ENCODE results near the gene COL4A6.

The COL4A6 gene

DNA sequence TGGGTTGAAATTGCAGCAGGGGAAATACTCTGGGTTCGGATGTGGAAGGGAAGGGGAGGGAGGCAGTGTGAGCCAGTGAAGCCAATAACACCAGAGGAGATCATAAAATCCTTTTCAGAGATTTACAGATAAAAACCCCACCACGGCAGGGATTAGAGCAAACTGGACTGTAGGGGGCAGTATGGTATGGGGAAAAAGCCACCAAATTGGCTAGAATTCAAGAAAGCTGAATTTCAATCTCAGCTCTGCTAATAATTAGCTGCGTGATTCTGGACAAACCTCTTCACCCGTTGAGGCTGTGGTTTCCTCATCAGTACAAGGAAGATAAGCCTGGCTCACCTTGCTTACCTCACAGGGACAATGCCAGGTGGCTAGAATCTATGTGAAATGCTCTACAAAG lies 238.5 kb downstream of the COL4A6 start:
- DNase-seq: no peak

DNA sequence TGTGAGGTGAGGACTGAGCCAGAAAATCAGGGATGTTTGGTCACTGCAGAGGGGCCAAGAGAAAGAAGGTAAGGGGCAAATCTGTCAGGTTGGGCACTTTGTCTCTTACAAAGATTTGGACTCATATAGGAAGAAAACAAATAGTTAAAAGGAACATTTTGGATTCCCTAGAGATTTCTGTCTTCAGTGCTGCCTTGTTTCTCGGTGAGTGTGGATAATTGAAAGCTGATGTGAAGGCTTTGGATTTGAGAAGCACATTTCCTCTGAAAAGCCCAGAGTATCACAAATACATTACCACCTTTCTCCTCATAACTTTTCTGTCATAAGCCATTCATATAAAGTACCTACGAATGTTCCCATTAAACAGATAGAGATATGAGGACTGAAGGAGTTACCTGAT lies 239.2 kb downstream of the COL4A6 start:
- DNase-seq: no peak

DNA sequence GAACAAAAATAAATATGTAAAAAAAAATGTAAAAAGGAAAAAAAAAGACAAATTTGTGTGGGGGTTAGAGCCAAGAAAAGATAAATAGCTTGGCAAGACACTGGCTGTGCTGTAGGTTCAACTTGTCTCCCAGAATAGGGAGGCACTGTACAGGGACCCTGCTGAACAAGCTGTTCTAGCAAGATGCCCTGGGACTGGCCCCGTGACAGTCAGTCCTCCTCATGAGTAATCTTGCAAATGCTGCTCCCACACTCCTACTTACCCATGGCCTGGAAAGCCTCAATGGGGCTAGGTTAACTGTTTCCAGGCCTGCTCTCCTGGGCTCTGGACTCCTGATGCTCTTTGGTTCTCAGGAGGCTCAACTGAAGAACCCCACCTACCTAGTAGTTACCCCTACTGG lies 239.8 kb downstream of the COL4A6 start:
- no peak for DNase-seq

DNA sequence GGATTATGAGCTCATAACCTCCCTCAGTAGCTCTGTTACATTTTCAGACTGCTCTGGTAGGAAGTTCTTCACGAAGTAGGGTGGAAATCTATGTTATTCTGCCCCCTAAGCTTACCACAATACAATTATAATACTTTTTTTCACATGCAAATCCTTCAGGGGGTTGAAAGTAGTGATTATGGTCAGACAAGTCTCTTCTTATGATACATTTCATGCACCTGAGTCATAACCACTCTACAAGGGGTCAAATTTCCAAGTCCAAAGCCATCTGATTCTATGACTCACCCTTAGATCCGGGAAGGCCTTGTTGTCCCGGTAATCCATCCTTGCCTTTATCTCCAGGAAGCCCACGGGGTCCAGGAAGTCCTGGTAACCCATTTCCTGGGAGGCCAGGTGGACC lies 251.4 kb downstream of the COL4A6 start:
- DNase-seq: no peak

DNA sequence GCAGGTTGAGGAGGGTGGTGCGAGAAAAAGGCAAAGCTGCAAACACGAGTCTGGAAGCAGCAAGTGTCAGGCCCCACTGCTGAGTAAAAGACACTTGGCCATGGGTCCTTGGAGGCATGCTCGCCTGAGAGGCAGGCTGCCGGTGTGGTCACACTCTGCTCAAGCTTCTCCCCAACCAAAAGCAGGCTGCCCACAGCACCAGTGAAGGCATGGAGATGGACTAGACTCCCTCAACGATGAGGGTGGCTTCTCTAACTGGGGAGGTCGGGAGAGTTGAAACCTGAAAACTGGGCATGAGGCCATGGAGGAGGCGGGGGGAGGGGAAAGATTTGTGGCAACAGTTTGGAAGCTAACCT lies 260.1 kb downstream of the COL4A6 start:
- no peak for DNase-seq

DNA sequence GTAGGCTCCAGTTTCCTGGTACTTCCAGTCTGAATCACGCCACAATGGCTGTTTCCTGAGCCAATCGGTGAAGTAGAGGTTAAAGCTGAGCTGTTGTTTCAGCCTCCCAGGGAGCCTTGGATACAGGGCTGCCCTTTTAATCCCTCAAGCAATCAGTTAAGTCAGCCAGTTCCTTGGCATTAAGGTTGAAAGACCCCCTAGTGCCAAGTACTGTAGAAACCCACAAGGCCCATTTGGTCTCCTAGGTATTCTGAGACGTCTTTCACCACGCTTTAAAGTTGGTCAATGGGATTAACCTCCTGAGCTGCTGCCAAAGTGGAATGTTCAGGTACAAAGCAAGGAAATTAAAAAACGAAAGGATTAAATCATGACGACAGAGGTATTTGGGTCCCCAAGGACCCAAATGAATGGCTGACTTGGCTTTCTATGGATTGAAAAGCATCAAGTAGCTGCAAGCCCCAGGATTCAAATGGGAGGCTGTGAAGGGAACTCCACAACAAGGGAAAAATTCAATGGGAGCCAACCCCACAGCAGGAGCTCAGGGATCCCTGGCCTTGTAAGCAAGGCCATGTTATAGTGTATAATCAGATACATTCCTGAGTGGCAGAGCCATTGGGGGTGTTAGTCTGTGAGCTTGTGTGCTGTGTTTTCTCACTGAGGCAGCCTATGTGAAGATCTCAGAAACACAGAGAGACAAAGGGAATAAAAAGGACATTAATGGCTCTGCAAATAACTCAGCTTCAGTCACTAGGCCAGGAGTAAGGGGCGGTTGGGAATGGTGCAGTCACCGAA lies 260.7 kb downstream of the COL4A6 start:
- no peak for DNase-seq

DNA sequence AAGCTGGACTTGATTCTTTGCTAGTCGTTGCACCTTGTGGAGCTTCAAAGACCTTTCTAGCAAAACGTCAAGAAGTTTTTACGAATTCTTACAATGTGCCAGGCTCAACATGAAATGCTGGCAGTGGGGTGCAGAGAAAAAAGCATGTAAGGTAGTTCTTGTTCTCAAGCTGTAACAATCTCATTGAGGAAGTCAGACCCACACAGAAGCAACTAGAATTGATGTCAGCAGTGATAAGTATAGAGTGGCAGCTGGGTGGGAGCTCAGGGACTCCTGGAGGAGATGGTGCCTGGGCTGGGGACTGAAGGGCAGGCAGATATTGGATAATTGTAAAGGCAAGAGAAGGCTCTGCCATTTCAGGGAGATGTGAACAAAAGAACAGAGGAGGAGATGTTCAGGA lies 264.3 kb downstream of the COL4A6 start:
- DNase-seq: no peak

DNA sequence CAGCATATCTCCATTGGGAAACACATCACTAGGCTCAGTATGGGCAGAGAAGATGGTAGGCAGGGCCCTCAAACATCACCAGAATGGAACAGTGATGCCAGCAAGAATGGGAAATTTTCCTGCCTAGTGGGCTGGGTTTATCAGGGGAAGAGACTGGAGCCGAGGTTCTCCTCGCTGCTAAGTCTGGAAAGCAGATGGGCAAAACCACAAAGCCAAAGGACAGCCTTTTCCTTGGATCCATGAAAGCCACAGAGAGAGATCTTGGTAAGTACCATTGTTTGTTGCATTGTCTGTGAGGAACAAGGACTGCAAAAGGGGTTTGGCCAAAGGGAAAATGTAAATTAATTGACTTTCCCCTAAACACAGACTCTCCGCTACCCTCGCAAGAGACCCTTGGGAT lies 266.6 kb downstream of the COL4A6 start:
- DNase-seq: no peak

DNA sequence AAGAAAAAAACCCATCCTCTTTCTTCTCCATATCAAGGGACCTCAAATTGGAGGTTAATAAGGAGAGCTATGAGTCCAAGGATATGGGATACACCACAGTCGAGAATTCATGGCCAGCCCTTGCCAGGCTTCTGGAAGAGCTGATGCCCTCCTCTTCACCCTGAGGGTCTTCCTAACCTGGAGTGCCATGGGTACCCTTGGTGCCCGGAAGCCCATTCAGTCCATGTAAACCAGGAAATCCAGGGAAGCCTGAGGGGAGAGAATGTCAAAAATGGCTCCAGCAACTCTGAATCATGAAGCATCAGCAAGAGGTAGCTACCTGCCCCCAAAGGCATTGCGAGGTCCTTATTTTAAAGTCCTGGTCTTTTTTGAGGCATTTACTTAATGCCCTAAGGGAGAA lies 268.5 kb downstream of the COL4A6 start:
- DNase-seq: no peak

DNA sequence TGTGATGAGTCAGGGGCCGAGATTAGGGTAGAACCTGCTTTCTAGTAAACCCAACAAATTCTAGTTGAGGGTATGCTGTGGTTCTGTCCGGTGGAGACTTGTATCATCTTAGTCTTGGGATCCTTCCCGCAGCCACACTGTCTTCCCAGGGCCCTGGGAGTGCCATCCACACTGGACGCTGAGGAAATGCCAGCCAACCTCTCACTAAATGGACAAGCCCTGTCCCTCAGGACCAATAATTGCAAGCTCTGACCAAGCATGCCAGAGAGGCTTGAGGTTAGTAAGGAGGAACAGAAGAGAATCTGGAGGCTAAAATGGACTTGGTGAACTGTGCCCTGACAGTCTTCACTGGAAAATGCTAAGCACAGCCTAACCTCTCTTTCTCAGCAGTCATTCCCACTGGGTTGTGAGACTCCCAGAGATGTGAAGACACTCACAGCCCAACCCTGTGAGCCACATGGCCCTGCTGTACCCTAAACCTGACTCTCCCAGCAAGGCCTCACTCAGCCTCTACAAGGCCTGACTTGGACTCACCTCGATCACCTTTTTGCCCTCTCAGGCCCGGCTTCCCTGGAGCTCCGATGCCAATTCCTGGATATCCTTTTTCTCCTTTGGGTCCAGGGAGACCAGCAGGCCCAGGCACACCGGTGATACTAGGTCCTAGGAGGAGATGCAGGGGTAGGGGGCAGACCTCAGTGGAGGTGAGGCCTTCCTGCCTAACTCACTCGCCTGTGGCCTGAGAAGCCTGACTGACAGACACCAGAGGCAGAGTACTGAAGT lies 269.1 kb downstream of the COL4A6 start:
- DNase-seq: no peak

DNA sequence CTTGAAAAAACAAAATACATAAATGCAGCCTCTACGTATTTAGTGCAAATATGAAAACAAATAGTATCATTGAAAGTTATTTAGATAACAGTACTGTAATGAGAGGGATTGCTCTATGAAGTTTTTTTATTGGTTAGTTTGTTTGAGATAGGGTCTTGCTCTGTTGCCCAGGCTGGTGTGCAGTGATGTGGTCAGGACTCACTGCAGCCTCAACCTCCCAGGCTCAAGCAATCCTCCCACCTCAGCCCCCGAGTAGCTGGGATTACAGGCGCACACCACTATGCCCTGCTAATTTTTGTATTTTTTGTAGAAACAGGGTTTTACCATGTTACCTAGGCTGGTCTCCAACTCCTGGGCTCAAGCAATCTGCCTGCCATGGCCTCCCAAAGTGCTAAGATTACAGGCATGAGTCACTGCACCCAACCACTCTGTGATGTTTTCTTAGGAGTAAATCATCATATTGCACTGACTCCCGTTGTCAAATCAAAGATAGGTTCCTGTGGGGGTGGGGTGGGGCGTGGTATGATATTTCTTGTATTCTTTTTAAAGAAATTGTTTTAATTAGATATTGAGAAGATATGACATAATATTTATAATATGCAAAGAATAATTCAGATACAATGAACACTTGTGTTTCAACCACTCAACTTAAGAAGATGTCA lies 270.9 kb downstream of the COL4A6 start:
- no peak for DNase-seq

DNA sequence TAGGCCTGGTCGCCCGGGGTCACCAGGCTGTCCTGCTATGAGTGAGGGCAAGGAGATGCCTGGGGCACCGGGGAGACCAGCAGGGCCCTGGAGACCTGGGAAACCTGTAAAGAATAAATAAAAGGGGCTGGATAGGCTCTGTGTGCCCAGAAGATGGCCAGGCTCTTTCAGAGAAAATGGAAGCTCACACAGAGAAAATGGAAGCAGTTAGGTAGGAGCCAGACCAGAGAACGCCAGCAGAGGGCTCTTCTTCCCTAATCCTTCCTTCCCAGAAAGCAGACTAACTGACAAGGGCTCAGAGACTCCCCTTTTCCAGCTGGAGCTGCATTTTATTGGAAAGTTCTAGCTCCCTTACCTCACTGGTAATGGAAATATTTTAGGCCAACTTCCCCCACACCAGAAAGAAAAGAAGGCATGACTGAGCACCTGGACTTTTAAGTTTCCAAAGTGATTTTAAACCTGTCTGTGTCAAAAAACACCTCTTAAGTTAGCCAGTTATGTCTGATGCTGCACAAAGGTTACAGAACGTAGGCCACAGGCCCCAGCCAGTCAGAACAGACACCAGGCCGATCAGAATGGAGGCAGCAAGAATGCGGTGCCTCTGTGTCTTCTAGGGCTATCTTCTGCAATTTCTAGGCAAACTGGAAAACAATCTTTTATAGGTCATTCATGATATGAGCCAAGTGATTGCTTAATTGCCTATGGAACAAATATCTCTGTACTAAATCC lies 272.7 kb downstream of the COL4A6 start:
- no peak for DNase-seq

DNA sequence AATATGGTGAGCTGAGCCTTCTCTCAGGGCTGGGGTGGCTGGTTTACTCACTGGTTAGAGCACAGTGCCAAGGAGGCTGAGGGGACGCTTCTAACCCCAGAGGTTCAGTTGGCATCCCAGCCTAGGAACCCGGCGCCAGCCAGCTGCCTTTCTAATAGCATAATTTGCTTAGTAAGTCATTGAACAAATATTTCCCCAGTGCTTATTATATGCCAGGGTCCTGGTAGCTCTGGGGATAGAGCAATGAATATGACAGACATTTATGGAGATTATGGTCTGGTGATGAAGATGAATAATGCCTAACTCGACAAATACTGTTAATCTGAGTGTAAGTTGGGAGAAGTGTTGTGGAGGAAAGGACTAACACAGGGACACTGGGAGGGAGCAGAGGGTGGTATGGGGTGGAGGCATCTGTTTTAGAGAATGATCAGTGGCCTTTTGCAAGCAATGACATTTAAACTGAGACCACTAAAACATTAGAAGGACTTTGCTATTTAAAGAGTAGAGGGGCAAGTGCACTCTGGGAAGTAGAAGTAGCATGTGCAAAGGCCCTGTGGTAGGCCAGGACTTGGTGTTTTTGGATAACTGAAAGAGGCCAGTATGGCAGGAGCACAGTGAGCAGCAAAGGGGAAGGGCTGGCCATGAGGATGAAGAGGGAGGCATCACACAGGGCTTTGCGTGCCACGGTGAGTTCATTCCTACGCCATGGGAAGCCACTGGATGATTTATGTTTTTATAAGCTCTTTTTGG lies 274.7 kb downstream of the COL4A6 start:
- DNase-seq: no peak

DNA sequence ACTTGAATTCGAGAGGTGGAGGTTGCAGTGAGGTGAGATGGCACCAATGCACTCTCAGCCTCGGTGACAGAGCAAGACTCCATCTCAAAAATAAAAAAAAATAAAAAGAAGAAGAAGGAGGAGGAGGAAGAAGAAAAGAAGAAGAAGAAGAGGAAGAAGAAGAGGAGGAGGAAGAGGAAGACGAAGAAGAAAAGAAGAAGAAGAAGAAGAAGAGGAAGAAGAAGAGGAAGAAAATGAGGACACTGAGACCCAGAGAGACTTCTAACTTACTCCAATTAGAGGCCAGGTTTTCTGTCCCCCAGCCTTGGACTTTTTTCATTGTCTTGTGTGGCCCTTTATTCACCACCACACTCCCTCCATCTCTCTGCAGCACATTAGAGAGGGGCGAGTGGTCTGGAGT lies 276.0 kb downstream of the COL4A6 start:
- no peak for DNase-seq

DNA sequence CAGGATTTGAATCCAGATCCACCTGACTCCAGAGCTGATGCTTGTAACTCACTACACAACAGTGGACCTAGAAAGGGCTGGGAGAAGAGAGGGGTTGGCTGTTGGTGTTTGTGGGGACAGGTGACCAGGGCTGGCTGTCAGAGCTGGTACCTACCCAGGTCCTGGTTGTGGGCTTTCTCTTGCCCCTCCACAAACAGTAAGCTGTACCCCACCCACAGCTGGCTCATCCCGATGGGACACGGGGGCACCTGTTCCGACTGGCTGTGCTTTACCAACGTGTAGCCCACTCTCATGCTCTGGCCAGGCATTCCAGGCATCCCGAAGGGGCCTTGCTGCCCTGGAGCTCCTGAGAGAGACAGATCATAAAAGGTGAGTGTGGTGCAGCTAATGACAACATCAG lies 277.9 kb downstream of the COL4A6 start:
- DNase-seq: no peak

DNA sequence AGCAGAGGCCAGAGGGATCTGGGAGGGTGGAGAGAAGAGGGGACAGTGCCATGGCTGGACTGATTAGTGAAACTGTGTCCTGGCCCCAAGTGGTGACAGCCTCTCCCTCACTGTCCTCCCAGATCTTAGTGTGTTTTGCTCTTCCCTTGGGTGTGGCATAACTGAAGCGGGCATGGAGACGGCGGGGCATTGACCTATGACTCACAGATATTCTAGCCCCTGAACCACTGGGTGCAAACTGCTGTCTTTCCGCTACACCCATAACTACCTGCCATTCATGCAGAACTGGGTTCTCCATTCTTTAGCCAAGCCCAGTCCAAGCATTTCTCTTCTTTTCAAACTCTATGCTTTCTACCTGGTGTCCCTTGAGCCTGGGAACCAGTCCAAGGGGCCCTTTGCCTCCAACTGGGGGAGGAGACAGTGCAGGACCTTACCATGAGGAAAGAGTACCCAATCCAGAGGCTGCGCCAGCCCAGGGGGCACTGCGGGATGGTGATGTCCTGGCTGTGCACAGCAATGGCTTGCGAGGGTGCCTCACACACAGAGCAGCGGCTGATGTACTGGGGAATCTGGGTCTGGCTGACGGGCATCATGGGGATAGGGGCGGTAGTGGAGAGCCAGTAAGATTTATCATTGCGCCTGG lies 279.1 kb downstream of the COL4A6 start:
- DNase-seq: no peak

DNA sequence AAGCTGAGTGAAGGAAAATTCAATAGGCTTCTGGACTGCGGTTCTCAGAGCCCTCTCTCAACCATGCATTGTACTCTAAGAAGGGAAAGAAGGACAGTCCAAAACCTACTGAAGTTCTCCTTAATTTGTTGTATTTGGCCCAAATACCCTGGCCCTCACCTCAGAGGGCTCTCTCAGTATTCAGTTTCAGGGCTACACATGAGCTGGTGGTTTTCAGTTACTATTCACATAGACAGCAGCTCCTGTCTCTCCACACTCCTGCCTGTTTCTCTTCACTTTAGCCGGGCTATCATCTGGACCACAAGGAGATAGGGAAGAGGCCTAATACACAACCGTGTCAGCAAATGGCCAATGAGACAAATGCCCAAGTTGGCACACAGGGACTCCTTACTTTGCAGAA lies 280.6 kb downstream of the COL4A6 start:
- no peak for DNase-seq

DNA sequence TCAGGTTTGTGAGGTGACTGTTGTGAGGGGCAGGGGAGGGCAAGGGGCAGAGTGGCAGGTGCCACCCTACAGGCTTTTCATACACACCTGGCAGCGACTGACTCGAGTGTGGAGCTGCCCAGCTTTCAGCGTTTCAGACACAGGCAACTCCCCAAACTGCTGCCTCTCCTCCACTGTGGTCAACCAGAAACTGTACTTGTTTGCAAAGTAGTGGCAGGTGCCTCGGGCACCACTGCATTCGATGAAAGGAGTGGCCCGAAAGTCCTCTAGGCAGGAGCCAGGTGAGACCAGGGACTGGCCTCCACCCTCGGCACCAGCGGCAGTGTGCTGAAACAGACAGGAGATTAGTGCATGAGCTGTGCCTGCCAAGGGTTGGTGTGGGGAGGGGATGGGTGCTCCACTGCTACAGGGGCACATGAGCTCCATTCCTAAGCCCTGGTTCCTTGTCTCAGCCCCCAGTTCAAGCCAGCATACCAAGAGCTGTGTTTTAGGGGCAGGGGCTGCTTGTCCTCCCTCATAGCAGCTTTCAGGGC lies 281.2 kb downstream of the COL4A6 start:
- DNase-seq: no peak

DNA sequence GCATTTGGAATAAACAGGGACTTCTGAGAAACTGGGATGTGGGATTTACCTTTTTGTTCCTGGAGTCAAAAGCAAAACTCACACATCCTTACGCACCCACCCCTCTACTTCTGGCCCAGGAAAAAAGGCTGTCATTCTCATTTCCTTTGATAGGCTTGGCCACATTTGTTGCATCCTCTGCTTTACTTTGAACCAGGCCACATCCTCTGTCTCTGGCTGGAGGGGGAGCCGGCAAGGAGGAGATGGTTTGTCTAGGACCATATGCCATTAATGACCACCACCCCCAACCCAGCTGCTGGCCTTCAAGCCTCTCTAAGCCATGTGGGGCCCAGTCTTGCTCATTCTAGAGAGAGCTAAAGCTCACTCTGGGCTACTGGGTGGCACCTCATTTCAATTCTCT lies 282.1 kb downstream of the COL4A6 start:
- DNase-seq: no peak

DNA sequence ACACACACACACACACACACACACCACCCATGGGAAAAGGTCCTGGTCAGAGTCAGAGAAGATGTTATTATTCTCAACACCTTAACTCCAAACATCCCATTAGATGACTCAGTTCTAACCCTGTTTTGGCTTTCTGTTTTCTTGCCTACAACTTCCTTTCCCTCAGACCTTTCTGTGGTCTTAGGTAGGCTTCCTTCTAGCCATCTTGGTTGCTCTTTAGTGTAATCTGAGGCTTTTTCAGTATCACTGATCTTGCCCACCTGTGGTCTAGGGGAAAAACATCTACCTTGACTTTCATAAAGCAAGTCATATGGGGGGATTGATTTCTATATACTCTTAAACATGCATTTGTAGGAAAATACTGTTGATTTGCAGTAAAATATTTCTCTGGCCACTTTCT lies 289.7 kb downstream of the COL4A6 start:
- DNase-seq: no peak

DNA sequence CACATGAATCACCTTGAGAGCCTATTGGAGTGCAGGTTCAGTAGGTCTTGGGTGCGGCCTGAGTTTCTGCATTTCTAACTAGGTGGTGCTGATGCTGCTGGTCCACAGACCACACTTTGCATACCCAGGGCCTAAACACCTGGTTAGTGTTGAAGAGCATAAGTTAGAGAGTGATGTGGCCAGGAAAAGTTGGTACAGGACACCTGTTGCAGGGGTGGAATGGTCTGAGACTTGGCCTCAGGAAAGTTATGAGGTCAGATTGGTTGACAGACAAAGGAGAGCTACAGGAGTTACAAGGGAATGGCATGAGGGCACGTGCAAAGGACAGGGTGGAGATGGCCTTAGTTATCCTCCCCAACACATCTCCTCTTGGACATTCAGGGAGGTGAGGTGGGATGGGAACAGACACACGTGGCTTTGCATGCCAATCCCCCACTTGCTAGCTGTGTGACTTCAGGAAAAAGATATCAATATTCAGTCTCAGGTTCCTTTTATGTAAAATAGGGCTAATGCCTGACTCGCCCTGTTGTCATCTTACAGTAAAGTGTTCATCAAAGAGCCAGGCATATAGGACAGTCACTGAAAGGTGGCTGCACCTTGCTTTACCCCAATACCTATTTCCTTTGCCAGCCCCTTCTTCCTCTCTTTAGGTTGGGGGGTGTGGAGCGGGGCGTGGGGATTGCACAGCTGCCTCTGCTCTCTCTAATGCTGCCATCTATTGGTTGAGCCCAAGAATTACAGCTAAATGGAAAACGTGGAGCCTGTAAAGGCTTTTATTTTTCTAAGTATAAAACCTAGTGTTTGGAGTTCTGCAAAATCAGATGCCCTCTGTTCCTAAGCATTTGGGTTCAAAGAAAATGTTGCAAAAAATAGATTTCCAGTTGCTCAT lies 299.2 kb downstream of the COL4A6 start:
- DNase-seq: no peak

Measured in activated effector memory CD4-positive, alpha-beta T cell treated with Interleukin-2 at 50 U/mL for 16 hours (primary cell).